ENCODE data around the gene ANKRD29. TPM values are rescaled to one million over a fixed set of nuclear protein-coding genes. Genes with fewer than 3 reads are reported as not detected.
A peak's percentile ranks its signal among the peaks of the same experiment; 100 is the strongest.

ANKRD29 gene
- total RNA-seq, 1 experiment from 2014 or later, result 4.3 TPM

DNA sequence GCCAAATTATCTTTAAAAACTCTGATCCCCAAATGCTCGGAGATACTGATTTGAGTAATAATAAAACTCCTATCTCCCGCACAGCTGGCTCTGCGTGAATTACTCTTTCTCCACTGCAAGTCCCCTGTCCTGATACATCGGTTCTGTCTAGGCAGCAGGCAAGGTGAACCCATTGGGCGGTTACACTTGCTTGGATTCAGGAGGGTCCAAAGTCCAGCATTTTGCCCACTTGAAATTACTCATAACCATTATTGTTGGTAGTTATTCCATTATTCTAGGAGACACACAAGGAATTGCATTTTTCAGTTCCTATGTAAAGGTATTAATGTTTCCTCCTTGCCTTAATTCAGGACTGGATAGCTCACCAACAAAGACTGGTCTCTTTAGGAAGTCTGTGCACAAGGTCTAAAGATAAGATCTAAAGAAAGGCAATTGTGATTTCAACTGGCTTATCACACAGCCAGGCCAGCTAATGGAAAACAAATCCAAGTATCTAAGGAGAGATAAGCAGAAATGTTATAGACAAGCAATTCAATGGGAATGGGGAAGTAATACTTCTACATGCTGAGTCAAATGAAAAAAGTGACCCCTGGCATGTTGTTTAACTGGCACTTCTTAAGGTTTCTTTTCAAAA, 53.2 kb downstream of the ANKRD29 start:
- CTCF ChIA-PET, result no interaction called here
- DNase-seq, result peak in 1 of 2 experiments; percentile 86

GRCh38 chr18:23608211-23608610, 54.5 kb downstream of the ANKRD29 start:
- Histone ChIP-seq H3K4me2 (no peak overlapping the region), H3K9me3 (ENCODE audit: insufficient read depth, low read depth) (no peaks in the 10 kb centered on the region), H3K9me2 (ENCODE audit: insufficient read depth) (no peaks in the 10 kb centered on the region), H3F3A (ENCODE audit: insufficient read depth, low read depth) (peaks cover 9% of the 10 kb centered on the region; the same call in 1 of the 2 replicates), H3K36me3 (ENCODE audit: low read depth) (no peaks in the 10 kb centered on the region), H3K27me3 (ENCODE audit: insufficient read depth, low read depth) (no peaks in the 10 kb centered on the region), H3K79me2 (ENCODE audit: low read depth) (no peaks in the 10 kb centered on the region), H2AFZ (no peak overlapping the region), H3K4me3 (no peak overlapping the region), H3K4me1 (replicated peaks; ENCODE audit: insufficient read depth) (peaks cover 19% of the 10 kb centered on the region), H3K27ac (no peak overlapping the region), H4K20me1 (ENCODE audit: insufficient read depth) (no peaks in the 10 kb centered on the region)
- TF ChIP-seq CTCF (conservative IDR thresholded peaks at IDR 0.05), result no peak
- TF ChIP-seq EZH2 (IDR thresholded peaks at IDR 0.05; ENCODE audit: low read depth), result no peak
- intact Hi-C loops (cut with micrococcal nuclease; ENCODE audit: unreplicated experiment), result no loop called here
- BruUV-seq (replicated peaks), result no TSS peak
- ChIA-PET POLR2A (ENCODE audit: unreplicated experiment) (no interaction called here), CTCF (no interaction called here)
- DNase-seq, result no peak

More for the DNA sequence above, 53.2 kb downstream of the ANKRD29 start:
- no peaks in the 10 kb centered on the region for H4K20me1 ChIP-seq (ENCODE audit: insufficient read depth)
- intact Hi-C loops (cut with micrococcal nuclease; ENCODE audit: unreplicated experiment), result no loop called here
- POLR2A ChIA-PET (ENCODE audit: unreplicated experiment), result interaction anchor here (0.6 kb wide), 1 partner anchor 42 kb away, joined by 3 read pairs; no protein-coding TSS in a partner anchor
- TF ChIP-seq EZH2 (IDR thresholded peaks at IDR 0.05; ENCODE audit: low read depth) (no peak), CTCF (conservative IDR thresholded peaks at IDR 0.05) (no peak)
- peaks cover 19% of the 10 kb centered on the region for H3K4me1 ChIP-seq (replicated peaks; ENCODE audit: insufficient read depth)
- no peak overlapping the region for H3K4me2 ChIP-seq
- no peaks in the 10 kb centered on the region for H3K9me2 ChIP-seq (ENCODE audit: insufficient read depth)
- BruUV-seq (replicated peaks), result no TSS peak
- no peaks in the 10 kb centered on the region for H3K79me2 ChIP-seq (ENCODE audit: low read depth)
- H3F3A ChIP-seq (ENCODE audit: insufficient read depth, low read depth), result peaks cover 9% of the 10 kb centered on the region; the same call in 1 of the 2 replicates
- no peaks in the 10 kb centered on the region for H3K27me3 ChIP-seq (ENCODE audit: insufficient read depth, low read depth)
- H2AFZ ChIP-seq, result no peak overlapping the region
- H3K27ac ChIP-seq, result no peak overlapping the region
- H3K9me3 ChIP-seq (ENCODE audit: insufficient read depth, low read depth), result no peaks in the 10 kb centered on the region
- H3K4me3 ChIP-seq, result no peak overlapping the region
- H3K36me3 ChIP-seq (ENCODE audit: low read depth), result no peaks in the 10 kb centered on the region

DNA sequence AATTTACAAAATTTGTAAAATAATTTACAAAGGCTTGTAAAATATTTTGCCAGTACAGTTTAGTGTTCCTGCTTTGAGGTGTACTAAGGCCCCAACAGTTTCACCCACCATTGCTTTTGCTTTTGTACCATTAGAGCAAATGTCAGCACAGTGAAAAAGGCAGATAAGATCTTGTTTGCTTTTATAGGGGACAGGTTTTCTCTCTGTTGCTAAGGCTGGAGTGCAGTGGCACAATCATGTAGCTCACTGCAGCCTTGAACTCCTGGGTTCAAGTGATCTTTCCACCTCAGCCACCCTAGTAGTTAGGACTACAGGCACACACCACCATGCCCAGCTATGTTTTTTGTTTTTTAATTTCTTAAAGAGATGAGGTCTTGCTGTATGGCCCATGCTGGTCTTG, 56.8 kb downstream of the ANKRD29 start:
- Histone ChIP-seq H3K27ac (no peak overlapping the region), H3F3A (ENCODE audit: insufficient read depth, low read depth) (peaks cover 9% of the 10 kb centered on the region; the same call in 1 of the 2 replicates), H4K20me1 (ENCODE audit: insufficient read depth) (no peaks in the 10 kb centered on the region), H3K36me3 (ENCODE audit: low read depth) (no peaks in the 10 kb centered on the region), H3K9me2 (ENCODE audit: insufficient read depth) (no peaks in the 10 kb centered on the region), H3K9me3 (ENCODE audit: insufficient read depth, low read depth) (no peaks in the 10 kb centered on the region), H3K4me1 (replicated peaks; ENCODE audit: insufficient read depth) (peaks cover 14% of the 10 kb centered on the region), H3K79me2 (ENCODE audit: low read depth) (no peaks in the 10 kb centered on the region), H3K27me3 (ENCODE audit: insufficient read depth, low read depth) (no peaks in the 10 kb centered on the region), H3K4me2 (no peak overlapping the region), H3K4me3 (no peak overlapping the region), H2AFZ (no peak overlapping the region)
- ChIA-PET CTCF (no interaction called here), POLR2A (ENCODE audit: unreplicated experiment) (no interaction called here)
- BruUV-seq (replicated peaks), result no TSS peak
- no peak for DNase-seq
- no peak for TF ChIP-seq CTCF (conservative IDR thresholded peaks at IDR 0.05)
- TF ChIP-seq EZH2 (IDR thresholded peaks at IDR 0.05; ENCODE audit: low read depth), result no peak
- intact Hi-C loops (cut with micrococcal nuclease; ENCODE audit: unreplicated experiment), result no loop called here
